Osteoblast (primary cell): ENCODE data around the gene ACTL6B. TPM values are rescaled to one million over a fixed set of nuclear protein-coding genes. Genes with fewer than 3 reads are reported as not detected.
"Not testable (repeated sequence)": the region's sequence is repeated elsewhere in the genome, so short reads cannot be mapped to it uniquely, and the experiment has no call there.

Experiments used
- DNase-seq: peaks from one replicate; pipeline ENCODE4 v3.0.0; 2011; ENCODE audit warnings: low spot score, mixed read lengths; ENCODE audit not compliant: insufficient read length; ENCODE audit errors: missing footprints
- H2AFZ ChIP-seq: 2 replicates; pipeline ENCODE4 v1.6.0; 2011; ENCODE audit warnings: mild to moderate bottlenecking, low read length
- H3K27ac ChIP-seq: 2 replicates; pipeline ENCODE4 v1.5.1; 2011; ENCODE audit warnings: mild to moderate bottlenecking, low read depth, low read length, moderate library complexity
- H3K27me3 ChIP-seq: 2 replicates; pipeline ENCODE4 v1.6.0; 2012; ENCODE audit warnings: mild to moderate bottlenecking, control low read depth, inconsistent platforms, low read length, moderate library complexity; ENCODE audit not compliant: insufficient read depth
- H3K36me3 ChIP-seq: 2 replicates; pipeline ENCODE4 v1.5.1; 2011; ENCODE audit warnings: mild to moderate bottlenecking, low read length, control low read depth, moderate library complexity; ENCODE audit not compliant: insufficient read depth
- H3K4me1 ChIP-seq: 2 replicates; pipeline ENCODE4 v1.5.1; 2011; ENCODE audit warnings: mild to moderate bottlenecking, low read length, control low read depth, moderate library complexity; ENCODE audit not compliant: insufficient read depth
- H3K4me2 ChIP-seq: 2 replicates; pipeline ENCODE4 v1.6.0; 2011; ENCODE audit warnings: mild to moderate bottlenecking, low read length; ENCODE audit not compliant: insufficient read depth
- H3K4me3 ChIP-seq: fragments of 200-600 bp; sonication (generic); 3 replicates; pipeline ENCODE4 v1.5.1; 2012; ENCODE audit warnings: mild to moderate bottlenecking, low read length, inconsistent platforms; ENCODE audit not compliant: insufficient read depth
- H3K79me2 ChIP-seq: 2 replicates; pipeline ENCODE4 v1.6.0; 2012; ENCODE audit warnings: mild to moderate bottlenecking, low read length, control low read depth, inconsistent platforms; ENCODE audit not compliant: insufficient read depth
- H3K9me3 ChIP-seq: 2 replicates; pipeline ENCODE4 v1.5.1; 2011; ENCODE audit warnings: low read depth, low read length, control low read depth
- H4K20me1 ChIP-seq: 2 replicates; pipeline ENCODE4 v1.6.0; 2012; ENCODE audit warnings: mild to moderate bottlenecking, low read length, control low read depth; ENCODE audit not compliant: insufficient read depth
- CTCF ChIP-seq: IDR thresholded peaks from 2 replicates; pipeline ENCODE4 v1.5.1; 2011; ENCODE audit warnings: mild to moderate bottlenecking, low read depth, low read length, moderate library complexity; ENCODE audit errors: extremely low read depth
- total RNA-seq: library from RNA; depleted of rRNA; stranded (reverse); fragments of >200 nt; gene quantifications from 2 replicates; pipeline ENCODE4 v1.2.3, GENCODE V29; 2012

ACTL6B gene
- total RNA-seq, 1 donor, result not detected

- H3K79me2 ChIP-seq, result peaks cover 28% of the 10 kb centered on the region
- H3K4me3 ChIP-seq, result no peak overlapping the region
- peaks cover 2% of the 10 kb centered on the region for H3K27me3 ChIP-seq
- no peak overlapping the region for H2AFZ ChIP-seq
- no peak overlapping the region for H3K27ac ChIP-seq
- H4K20me1 ChIP-seq, result peaks cover 5% of the 10 kb centered on the region
- no peak for TF ChIP-seq CTCF
- no peak overlapping the region for H3K4me2 ChIP-seq
- H3K9me3 ChIP-seq, result no peaks in the 10 kb centered on the region
- peaks cover 3% of the 10 kb centered on the region for H3K36me3 ChIP-seq
- no peaks in the 10 kb centered on the region for H3K4me1 ChIP-seq
- no peak for DNase-seq
These were observed 15.4 kb upstream of the ACTL6B start for GRCh38 chr7:100671353-100672327.

GRCh38 chr7:100670074-100670473 is 13.8 kb upstream of the ACTL6B start:
- no peaks in the 10 kb centered on the region for H4K20me1 ChIP-seq
- H3K79me2 ChIP-seq, result peaks cover 13% of the 10 kb centered on the region
- H3K27ac ChIP-seq, result no peak overlapping the region
- H3K4me2 ChIP-seq, result no peak overlapping the region
- no peak overlapping the region for H2AFZ ChIP-seq
- H3K27me3 ChIP-seq, result peaks cover 2% of the 10 kb centered on the region
- H3K4me3 ChIP-seq, result no peak overlapping the region
- no peaks in the 10 kb centered on the region for H3K9me3 ChIP-seq
- H3K4me1 ChIP-seq, result no peaks in the 10 kb centered on the region
- no peaks in the 10 kb centered on the region for H3K36me3 ChIP-seq
- no peak for DNase-seq
- TF ChIP-seq CTCF, result no peak

GRCh38 chr7:100669106-100669505 is 12.9 kb upstream of the ACTL6B start:
- H2AFZ ChIP-seq, result not testable (repeated sequence)

GRCh38 chr7:100668069-100668449 is 11.8 kb upstream of the ACTL6B start:
- TF ChIP-seq CTCF, result no peak
- Histone ChIP-seq H4K20me1 (no peaks in the 10 kb centered on the region), H3K27ac (no peak overlapping the region), H3K9me3 (no peaks in the 10 kb centered on the region), H3K79me2 (no peaks in the 10 kb centered on the region), H2AFZ (no peak overlapping the region), H3K4me1 (no peaks in the 10 kb centered on the region), H3K4me3 (no peak overlapping the region), H3K36me3 (no peaks in the 10 kb centered on the region), H3K4me2 (no peak overlapping the region), H3K27me3 (peaks cover 2% of the 10 kb centered on the region)
- no peak for DNase-seq

More at GRCh38 chr7:100669106-100669505, 12.9 kb upstream of the ACTL6B start:
- H4K20me1 ChIP-seq, H3K27me3 ChIP-seq, H3K4me2 ChIP-seq, H3K4me3 ChIP-seq, DNase-seq, H3K9me3 ChIP-seq, H3K36me3 ChIP-seq, H3K4me1 ChIP-seq, H3K79me2 ChIP-seq, H3K27ac ChIP-seq: not testable (repeated sequence)
